ENCODE results near the gene GPR12.

GPR12 gene

GRCh38 chr13:26706381-26706780, 54.2 kb downstream of the GPR12 start:
- Histone ChIP-seq H3K27me3 (ENCODE audit: insufficient read depth, low read length) (0 out of 2 replicates have a peak, but pooled peaks cover 3% of the 10 kb centered on the region), H3K36me3 (ENCODE audit: insufficient read depth, low read length) (no peaks in the 10 kb centered on the region), H3K79me2 (ENCODE audit: insufficient read depth, low read length) (no peaks in the 10 kb centered on the region), H3K9me3 (ENCODE audit: low read length) (no peaks in the 10 kb centered on the region), H3K4me3 (ENCODE audit: low read depth, low read length, poor library complexity, severe bottlenecking) (no peak overlapping the region), H2AFZ (ENCODE audit: low read length) (no peak overlapping the region), H3K4me1 (ENCODE audit: insufficient read depth, low read length, severe bottlenecking) (no peaks in the 10 kb centered on the region), H3K9ac (ENCODE audit: low read length) (no peak overlapping the region), H3F3A (ENCODE audit: insufficient read depth, low read length) (no peaks in the 10 kb centered on the region), H4K20me1 (ENCODE audit: insufficient read depth, low read length) (no peaks in the 10 kb centered on the region), H3K9me2 (ENCODE audit: low read depth, low read length) (no peaks in the 10 kb centered on the region), H3K27ac (ENCODE audit: low read depth, low read length, poor library complexity, severe bottlenecking) (no peak overlapping the region), H3K4me2 (ENCODE audit: low read length) (no peak overlapping the region)
- TF ChIP-seq EZH2 (IDR thresholded peaks at IDR 0.05; ENCODE audit: borderline replicate concordance, low read length): no peak
- no peak for TF ChIP-seq CTCF (IDR thresholded peaks at IDR 0.05; ENCODE audit: low read length)

DNA sequence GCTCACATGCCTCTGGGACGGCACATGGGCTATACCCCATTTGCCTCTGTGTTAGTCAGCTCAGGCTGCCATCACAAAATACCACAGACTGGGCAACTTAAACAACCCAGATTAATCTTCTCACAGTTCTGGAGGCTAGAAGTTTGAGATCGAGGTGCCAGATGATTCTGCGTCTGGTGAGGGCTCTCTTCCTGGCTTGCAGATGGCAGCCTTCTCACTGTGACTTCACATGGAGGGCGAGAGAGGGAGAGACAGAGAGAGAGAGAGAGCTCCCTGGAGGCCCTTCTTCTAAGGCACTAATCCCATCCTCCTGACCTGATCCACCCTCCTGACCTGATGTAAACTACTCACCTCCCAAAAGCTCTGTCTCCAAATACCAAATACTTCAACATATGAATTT, 55.0 kb downstream of the GPR12 start:
- no peaks in the 10 kb centered on the region for H3K79me2 ChIP-seq (ENCODE audit: insufficient read depth, low read length)
- H3K4me3 ChIP-seq (ENCODE audit: low read depth, low read length, poor library complexity, severe bottlenecking): no peak overlapping the region
- no peaks in the 10 kb centered on the region for H3K9me3 ChIP-seq (ENCODE audit: low read length)
- no peak overlapping the region for H2AFZ ChIP-seq (ENCODE audit: low read length)
- no peaks in the 10 kb centered on the region for H3K36me3 ChIP-seq (ENCODE audit: insufficient read depth, low read length)
- no peaks in the 10 kb centered on the region for H4K20me1 ChIP-seq (ENCODE audit: insufficient read depth, low read length)
- H3K9ac ChIP-seq (ENCODE audit: low read length): no peak overlapping the region
- H3K27me3 ChIP-seq (ENCODE audit: insufficient read depth, low read length): no peaks in the 10 kb centered on the region
- no peaks in the 10 kb centered on the region for H3K9me2 ChIP-seq (ENCODE audit: low read depth, low read length)
- H3K27ac ChIP-seq (ENCODE audit: low read depth, low read length, poor library complexity, severe bottlenecking): no peak overlapping the region
- no peaks in the 10 kb centered on the region for H3F3A ChIP-seq (ENCODE audit: insufficient read depth, low read length)
- no peaks in the 10 kb centered on the region for H3K4me1 ChIP-seq (ENCODE audit: insufficient read depth, low read length, severe bottlenecking)
- no peak overlapping the region for H3K4me2 ChIP-seq (ENCODE audit: low read length)
- TF ChIP-seq CTCF (IDR thresholded peaks at IDR 0.05; ENCODE audit: low read length) (no peak), EZH2 (IDR thresholded peaks at IDR 0.05; ENCODE audit: borderline replicate concordance, low read length) (no peak)

All from OCI-LY1 (cell line).